Measurements from ENCODE around the gene FCN1.

The FCN1 gene

GRCh38 chr9:134889386-134890154 lies 28.1 kb downstream of the FCN1 start:
- DNase-seq = no peak

GRCh38 chr9:134888603-134889190 lies 29.0 kb downstream of the FCN1 start:
- no peak for DNase-seq

DNA sequence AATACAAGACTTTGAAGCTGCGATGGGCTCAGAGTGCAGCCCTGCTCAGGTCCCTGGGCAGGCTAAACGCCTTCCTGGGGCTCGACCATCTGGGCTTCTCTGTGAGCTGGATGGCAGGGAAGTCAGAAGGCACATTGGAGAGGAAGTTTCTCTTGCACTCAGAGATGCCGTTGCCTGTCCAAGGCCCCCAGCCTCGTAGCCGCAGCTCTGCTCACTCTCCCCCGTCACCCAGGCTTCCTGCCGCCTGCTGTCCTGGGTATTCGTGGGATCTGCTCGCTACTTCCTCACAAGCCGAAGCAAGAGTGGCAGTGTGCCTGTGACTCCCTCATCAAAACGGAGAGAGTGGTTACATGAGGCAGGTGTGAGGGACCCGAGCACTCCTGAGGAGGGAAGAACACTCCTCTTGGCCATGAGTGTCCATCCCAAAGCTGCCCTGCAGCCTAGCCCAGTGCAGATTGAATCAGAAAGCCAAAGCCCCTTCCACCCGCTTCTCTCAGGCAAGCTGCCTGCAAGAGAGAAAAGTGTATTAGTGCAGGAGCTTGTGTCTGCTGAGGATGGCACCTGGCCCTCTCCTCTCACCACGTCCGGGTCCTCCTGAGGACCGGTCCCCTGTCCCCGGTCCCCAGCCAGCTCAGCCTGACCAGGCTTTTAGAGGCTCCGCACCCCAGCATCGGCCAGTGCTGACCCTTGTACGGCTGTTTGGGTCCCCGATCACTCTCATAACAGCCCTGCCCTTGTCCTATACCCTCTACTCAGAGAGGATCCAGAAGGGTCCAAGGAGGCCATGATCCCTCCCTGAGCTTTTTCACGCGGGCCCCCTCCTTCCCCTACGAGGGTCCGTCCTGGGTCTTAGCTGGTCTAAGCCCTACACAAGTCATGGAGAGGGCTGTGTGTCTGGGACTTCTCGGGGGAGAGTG lies 29.8 kb downstream of the FCN1 start:
- no peak for DNase-seq

GRCh38 chr9:134887219-134887618 lies 30.5 kb downstream of the FCN1 start:
- DNase-seq = no peak

DNA sequence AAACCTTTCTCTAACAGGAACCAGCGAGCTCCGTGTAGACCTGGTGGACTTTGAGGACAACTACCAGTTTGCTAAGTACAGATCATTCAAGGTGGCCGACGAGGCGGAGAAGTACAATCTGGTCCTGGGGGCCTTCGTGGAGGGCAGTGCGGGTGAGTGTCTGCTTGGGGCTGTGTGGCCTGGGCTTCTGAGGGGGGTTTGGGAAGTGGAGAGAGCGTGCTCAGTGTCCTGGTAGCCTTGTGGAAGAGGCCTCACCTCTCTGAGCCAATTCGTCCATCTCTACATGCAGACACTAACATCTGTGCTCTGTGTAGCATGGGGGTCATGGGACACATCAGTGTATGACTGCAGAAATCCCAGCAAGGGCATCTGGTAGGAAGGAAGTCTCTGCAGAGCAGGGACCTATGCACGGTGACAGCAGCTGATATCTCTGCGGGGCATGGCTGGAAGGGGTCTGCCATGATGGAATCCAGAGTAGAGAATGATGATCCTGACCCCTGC lies 31.2 kb downstream of the FCN1 start:
- DNase-seq = no peak

DNA sequence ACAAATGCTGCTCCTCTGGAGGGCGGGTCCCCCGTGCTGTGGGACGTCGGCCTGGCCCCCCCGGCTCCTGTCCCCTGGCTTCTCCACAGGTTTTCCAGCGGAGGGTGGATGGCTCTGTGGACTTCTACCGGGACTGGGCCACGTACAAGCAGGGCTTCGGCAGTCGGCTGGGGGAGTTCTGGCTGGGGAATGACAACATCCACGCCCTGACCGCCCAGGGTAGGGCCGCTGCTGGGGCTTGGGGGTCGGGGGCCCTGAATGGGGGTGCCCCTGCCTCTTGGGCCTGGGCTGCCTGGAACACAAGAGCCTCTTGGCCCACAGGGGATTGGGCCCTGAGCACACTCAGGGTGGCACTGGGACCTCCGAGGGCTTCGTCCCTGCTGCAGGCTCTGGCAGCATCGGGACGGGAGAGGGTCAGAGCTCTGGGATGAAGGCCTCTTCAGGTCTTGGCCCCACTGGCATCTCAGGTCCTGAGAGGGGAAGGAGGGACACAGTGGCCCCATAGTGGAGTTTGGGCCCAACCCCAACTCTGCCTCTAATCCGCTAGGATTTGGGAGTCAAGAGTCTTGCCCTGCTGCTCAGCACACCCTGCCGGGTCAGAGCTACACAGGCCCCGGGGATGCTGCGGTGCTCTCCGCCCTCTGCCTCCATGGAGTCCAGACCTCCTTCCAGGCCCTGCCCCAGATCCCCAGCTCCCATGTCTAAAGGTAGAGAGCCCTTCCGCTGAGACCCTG lies 31.9 kb downstream of the FCN1 start:
- DNase-seq = no peak

- DNase-seq = no peak
Measured at GRCh38 chr9:134885001-134885678, 32.6 kb downstream of the FCN1 start.

DNA sequence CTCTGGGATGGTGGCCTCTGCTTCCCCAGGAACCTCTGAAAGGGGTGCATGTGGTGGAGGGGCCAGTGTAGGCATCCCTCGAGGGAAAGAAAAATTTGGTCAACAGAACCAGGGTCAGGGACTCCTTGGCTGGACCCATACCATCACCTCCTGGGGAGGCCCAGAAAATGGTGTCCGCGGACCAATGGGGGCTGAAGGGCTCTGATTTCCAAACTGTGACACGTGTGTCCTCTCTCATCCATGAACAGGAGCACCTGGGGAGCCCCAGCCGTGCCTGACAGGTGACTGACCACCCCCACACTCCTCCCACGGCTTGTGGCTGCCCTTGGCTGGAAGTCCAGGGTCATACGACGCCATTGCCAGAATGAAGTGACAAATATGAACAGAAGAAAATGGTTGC lies 33.2 kb downstream of the FCN1 start:
- no peak for DNase-seq

DNA sequence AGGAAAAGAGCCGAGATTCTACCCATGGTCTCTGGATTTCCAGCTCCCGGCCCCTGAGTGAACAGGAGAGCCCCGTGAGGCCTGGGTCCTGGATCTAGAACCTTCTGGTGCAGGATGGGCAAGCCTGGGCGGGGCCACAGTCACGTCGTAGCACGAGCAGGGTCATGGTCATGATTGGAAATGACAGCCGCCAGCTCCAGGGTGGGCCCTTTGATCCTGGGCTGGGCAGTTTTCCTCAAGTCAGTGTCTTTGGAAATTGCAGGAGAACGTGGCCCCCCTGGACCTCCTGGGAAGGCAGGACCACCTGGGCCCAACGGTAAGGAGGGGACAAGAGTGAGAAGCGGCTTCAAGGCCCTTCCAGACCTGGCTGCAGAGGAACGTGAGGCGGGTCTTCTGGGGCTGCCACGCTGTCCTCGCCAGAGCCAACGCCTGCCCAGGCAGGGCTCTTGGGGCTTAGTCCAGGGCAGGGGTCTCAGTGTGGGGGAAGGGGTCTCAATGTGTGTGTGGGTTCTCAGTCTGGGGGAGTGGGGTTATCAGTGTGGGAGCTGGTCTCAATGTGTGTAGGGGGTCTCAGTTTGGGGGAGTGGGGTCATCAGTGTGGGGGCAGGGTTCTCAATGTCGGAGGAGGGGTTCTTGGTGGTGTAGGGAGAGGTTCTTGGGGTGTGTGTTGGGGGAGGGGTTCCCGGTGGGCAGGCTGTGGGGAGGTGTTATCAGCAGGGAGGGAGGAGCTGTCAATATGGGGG lies 34.5 kb downstream of the FCN1 start:
- no peak for DNase-seq

GRCh38 chr9:134882204-134882785 lies 35.4 kb downstream of the FCN1 start:
- DNase-seq = no peak

- no peak for DNase-seq
Measured at GRCh38 chr9:134881313-134881670, 36.4 kb downstream of the FCN1 start.

GRCh38 chr9:134880484-134881312 lies 37.0 kb downstream of the FCN1 start, which contains the start of gene FCN2:
TSS of gene FCN2 (plus strand) at chr9:134880810. CDS start at chr9:134880822, 12 bp downstream.
- DNase-seq = no peak

DNA sequence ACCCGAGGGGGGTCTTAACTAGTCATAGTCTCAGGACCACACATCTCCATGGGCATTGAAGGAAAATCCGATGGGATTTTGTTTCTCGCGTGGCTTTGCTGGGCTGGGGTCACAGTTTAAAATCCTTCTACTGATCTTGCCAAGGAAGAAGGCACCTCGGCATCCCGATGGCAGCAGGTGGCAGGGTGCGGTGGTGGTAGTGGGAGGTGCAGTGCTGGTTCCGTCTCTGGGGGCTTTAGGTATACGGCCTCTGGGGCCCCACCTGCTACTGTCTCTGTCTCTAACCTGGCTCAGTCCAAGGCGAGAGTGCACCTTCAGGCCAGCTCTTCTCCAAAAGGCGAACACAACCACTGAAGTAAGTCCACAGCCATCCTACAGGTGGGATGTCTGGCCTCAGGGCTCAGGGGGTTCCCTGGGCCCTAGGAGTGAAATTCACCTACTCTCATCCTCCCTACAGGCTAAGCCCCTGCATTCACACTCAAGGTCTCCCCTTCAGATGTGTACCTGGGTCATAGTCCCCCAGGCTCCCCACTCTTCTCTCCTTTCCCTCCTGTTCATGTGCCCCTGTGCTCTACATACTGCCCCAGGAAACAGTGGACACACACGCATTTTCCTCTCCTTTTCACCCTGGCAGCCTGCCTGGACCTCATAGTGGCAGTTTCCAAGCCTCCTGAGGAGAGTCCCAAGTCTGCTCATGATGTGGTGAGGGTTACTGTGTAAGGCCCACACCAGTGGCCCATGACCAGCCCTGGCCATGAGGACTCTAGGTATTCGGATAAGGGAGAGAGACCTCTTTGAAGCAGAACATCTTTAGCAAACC lies 37.8 kb downstream of the FCN1 start:
- no peak for DNase-seq

DNA sequence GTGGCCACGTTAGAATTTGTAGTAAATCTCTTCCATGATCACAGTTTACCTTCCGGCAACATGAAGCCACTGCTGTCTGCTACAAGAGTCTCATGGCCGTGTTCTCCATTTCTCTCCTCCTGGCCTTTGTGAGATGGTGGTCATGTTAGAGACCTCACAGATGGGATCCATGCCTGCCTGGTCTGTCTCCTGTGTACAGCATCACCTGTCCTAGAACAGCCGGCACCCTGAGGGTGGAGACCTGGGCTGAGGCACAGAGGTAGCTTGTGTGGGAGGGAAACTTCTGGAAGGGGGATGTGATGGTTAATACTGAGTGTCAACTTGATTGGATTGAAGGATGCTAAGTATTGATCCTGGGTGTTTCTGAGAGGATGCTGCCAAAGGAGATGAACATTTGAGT lies 40.2 kb downstream of the FCN1 start:
- no peak for DNase-seq

DNA sequence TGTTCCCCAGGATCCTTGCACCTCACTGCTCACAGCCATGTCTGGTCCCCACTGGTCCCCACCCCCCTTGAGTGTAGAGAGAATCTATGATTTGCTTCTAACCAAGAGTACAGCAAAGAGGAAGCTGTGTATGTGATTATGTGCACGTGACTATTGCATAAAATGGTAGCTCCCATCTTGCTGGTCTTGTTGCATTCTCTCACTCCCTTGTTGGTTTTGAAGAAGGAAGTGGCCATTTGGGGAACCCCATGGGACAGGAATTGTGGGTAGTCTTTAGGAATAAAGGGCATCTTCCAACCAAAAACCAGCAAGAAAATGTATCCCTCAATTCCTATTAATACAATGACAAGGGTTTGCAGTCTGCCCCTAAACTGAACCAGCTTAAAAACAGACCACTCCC lies 42.3 kb downstream of the FCN1 start:
- DNase-seq = no peak

DNA sequence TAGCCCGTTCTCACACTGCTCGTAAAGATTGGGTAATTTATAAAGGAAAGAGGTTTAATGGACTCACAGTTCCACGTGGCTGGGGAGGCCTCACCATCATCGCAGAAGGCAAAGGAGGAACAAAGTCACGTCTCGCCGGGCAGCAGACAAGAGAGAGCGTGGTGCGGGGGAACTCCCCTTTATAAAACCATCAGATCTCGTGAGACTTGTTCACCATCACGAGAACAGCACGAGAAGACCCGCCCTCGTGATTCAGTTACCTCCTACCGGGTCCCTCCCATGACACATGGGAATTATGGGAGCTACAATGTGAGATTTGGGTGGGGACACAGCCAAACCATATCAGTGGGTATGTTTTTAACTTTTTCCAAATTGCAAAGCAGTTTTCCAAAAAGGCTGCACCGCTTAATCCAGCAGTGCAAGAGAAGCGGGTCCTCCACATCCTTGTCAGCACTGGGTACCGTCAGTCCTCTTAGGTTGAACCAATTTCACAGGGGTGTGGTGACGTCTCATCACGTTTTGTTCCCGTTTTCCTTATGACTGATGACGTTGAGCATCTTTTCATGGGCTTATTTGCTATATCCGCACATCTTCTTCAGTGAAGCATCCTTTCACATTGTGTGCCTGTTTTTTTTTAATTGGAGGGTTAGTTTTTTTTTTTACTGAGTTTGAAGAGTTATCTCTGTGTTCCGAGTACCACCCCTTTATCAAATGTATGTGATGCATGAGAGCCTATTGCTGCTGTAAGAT lies 45.1 kb downstream of the FCN1 start:
- DNase-seq = peak; percentile 66

DNA sequence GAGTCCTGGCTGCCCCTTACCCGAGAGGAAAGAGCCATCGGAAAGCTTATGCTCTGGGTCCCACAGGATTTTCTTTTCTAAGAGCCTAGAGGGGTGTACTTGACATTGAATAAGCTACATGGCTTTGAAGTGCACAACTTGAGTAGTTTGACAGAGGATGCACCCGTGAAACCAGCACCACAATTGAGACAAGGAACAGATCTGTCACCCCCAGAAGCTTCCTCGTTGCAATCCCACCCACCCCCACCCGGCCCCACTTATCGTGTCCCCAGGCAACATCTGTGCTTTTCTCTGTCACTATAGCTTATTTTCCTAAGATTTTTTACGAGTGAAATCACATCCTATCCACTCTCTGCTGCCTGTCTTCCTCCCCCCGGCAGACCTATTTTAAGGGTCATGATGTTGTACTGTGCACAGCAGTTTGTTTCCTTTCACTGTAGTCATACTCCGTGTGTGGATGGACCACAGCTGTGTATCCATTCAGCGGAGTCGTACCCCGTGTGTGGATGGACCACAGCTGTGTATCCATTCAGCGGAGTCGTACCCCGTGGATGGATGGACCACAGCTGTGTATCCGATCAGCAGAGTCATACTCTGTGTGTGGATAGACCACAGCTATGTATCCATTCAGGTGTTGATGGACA lies 45.9 kb downstream of the FCN1 start:
- DNase-seq = no peak

Measured in SHP77 (cell line).